Transverse colon (tissue), 4 donors: ENCODE measurements around the gene BAX.

Source experiments
- CTCF ChIP-seq, 5 experiments: fragments of 200-600 bp in 3 of 5; fragments of 450-650 bp in 2 of 5; sonication (generic) in 3 of 5; IDR thresholded peaks; 1 replicate in 2 of 5; 2 replicates in 3 of 5; pipeline ENCODE4 v1.5.1; 2016 to 2017; ENCODE audit warnings: antibody characterized with exemption in 5 of 5, inconsistent platforms in 3 of 5, mild to moderate bottlenecking in 2 of 5, moderate library complexity in 1 of 5
- POLR2A ChIP-seq: fragments of 450-650 bp; IDR thresholded peaks from one replicate; pipeline ENCODE4 v1.6.1; 2016; ENCODE audit warnings: antibody characterized with exemption, mild to moderate bottlenecking, moderate library complexity
- POLR2AphosphoS5 ChIP-seq, 3 donors: sonication (generic); formaldehyde crosslinking; IDR thresholded peaks; one replicate each; pipeline ENCODE4 v1.6.1; 2016; ENCODE audit warnings: antibody characterized with exemption in 3 of 3

DNA sequence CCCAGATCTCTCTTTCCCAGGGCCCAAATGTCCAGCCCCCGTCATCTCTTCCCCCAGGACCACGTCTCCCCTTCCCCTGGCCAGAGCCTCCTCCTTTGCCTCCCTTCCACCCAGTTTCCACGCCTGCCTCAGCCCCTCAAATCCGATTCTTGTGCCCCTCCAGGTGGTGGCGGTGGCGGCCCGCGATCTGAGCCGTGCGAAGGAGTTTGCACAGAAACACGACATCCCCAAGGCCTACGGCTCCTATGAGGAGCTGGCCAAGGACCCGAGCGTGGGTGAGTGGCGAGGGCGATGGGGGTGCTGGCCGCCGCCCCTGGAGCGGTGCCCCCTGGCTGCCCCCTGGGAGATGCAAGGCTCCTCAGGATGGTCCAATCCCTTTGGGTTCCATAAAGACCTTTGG, 19.8 kb upstream of the BAX start:
- TF ChIP-seq CTCF (IDR thresholded peaks at IDR 0.05) = no peak
- TF ChIP-seq POLR2AphosphoS5 (IDR thresholded peaks at IDR 0.05) = no peak
- no peak for TF ChIP-seq POLR2A
